H1 (cell line): Measurements from ENCODE around the gene SEZ6. TPM values are rescaled to one million over a fixed set of nuclear protein-coding genes. Genes with fewer than 3 reads are reported as not detected.

ENCODE experiments used
- BRCA1 ChIP-seq: IDR thresholded peaks from 2 replicates; pipeline ENCODE4 v1.6.1; 2012; ENCODE audit warnings: low read depth, low read length, improper control_type of control experiment
- NRF1 ChIP-seq: IDR thresholded peaks from 2 replicates; pipeline ENCODE4 v1.6.1; 2011; ENCODE audit warnings: mild to moderate bottlenecking, low read depth, low read length, improper control_type of control experiment
- POLR2AphosphoS5 ChIP-seq: IDR thresholded peaks from 2 replicates; pipeline ENCODE4 v1.6.1; 2011; ENCODE audit warnings: low read depth, low read length
- TCF12 ChIP-seq: IDR thresholded peaks from 2 replicates; pipeline ENCODE4 v1.6.1; 2011; ENCODE audit warnings: low read depth, mild to moderate bottlenecking, low read length
- polyA plus RNA-seq, 7 experiments: library from polyadenylated mRNA; depleted of rRNA in 3 of 7; stranded (reverse) in 5 of 7; unstranded in 2 of 7; fragments of >200 nt in 5 of 7; fragments of 200-250 nt in 2 of 7; gene quantifications; 1 replicate in 5 of 7; 2 replicates in 1 of 7; 4 replicates in 1 of 7; pipeline versions ENCODE4 v1.2.1 to v1.2.3, GENCODE V29; 2011 to 2013; ENCODE audit warnings: missing spikeins in 2 of 7, mixed read lengths in 2 of 7
- total RNA-seq: library from RNA; stranded (reverse); fragmentation: NEBNext Ultra II Directional; extraction: Animal tissue kit (Norgen Biotek cat#: 25700); gene quantifications from 2 replicates; pipeline ENCODE4 v1.2.1, GENCODE V29; 2021
- TF ChIP-seq, protein P1 (sequence below): IDR thresholded peaks from 2 replicates; pipeline ENCODE4 v1.6.1; 2012; ENCODE audit warnings: inconsistent platforms
- TF ChIP-seq, protein P2 (sequence below): IDR thresholded peaks from 2 replicates; pipeline ENCODE4 v1.6.1; 2012; ENCODE audit warnings: inconsistent platforms

Gene SEZ6
- total and polyA plus RNA-seq, 2 of the 8 experiments (the other 6 are each of a cell fraction or from before 2014, with no cell fraction given), result 6.9 to 16.1 TPM

- TF ChIP-seq BRCA1, result no peak
- no peak for TF ChIP-seq TCF12
- no peak for TF ChIP-seq POLR2AphosphoS5
- no peak for TF ChIP-seq NRF1
- TF ChIP-seq, protein P1, sequence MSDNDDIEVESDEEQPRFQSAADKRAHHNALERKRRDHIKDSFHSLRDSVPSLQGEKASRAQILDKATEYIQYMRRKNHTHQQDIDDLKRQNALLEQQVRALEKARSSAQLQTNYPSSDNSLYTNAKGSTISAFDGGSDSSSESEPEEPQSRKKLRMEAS, result no peak
- TF ChIP-seq, protein P2, sequence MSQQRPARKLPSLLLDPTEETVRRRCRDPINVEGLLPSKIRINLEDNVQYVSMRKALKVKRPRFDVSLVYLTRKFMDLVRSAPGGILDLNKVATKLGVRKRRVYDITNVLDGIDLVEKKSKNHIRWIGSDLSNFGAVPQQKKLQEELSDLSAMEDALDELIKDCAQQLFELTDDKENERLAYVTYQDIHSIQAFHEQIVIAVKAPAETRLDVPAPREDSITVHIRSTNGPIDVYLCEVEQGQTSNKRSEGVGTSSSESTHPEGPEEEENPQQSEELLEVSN, result no peak
These were observed 23.6 kb downstream of the SEZ6 start (continued) for GRCh38 chr17:28982131-28982793.
